Prostate gland (tissue), 2 donors: Measurements from ENCODE around the gene XPO4. TPM values are rescaled to one million over a fixed set of nuclear protein-coding genes. Genes with fewer than 3 reads are reported as not detected.
A peak's percentile ranks its signal among the peaks of the same experiment; 100 is the strongest.

Experiments
- DNase-seq: peaks from one replicate; pipeline ENCODE4 v3.0.0-alpha.2; 2019; ENCODE audit warnings: low spot score
- H3K27ac ChIP-seq, 2 donors: fragments of 200-600 bp; sonication (generic); 2 replicates each; pipeline ENCODE4 v1.5.1; 2017 to 2019
- H3K27me3 ChIP-seq: fragments of 200-600 bp; sonication (generic); replicated peaks from 2 replicates; pipeline ENCODE4 v1.5.1; 2019; ENCODE audit not compliant: insufficient read depth
- H3K36me3 ChIP-seq, 2 donors: fragments of 200-600 bp; sonication (generic); 1 replicate in 1 of 2; 2 replicates in 1 of 2; pipeline versions ENCODE4 v1.5.1 to v1.8.1; 2017 to 2019
- H3K4me1 ChIP-seq: fragments of 200-600 bp; sonication (generic); replicated peaks from 2 replicates; pipeline ENCODE4 v1.5.1; 2019
- H3K4me3 ChIP-seq, 2 donors: fragments of 200-600 bp; sonication (generic); 2 replicates each; pipeline ENCODE4 v1.5.1; 2017 to 2019
- H3K9me3 ChIP-seq: fragments of 200-600 bp; sonication (generic); 2 replicates; pipeline ENCODE4 v1.5.1; 2017
- POLR2A ChIP-seq: fragments of 450-650 bp; IDR thresholded peaks from one replicate; pipeline ENCODE4 v1.6.1; 2016; ENCODE audit warnings: antibody characterized with exemption, mild to moderate bottlenecking
- POLR2AphosphoS5 ChIP-seq: sonication (generic); formaldehyde crosslinking; IDR thresholded peaks from one replicate; pipeline ENCODE4 v1.6.1; 2017; ENCODE audit warnings: antibody characterized with exemption
- WGBS: methylation state at CpG from one replicate; pipeline ENCODE4 v1.1.5; 2018; 5-methylcytosine and 5-hydroxymethylcytosine counted together
- intact Hi-C: fragments of 100-400 bp; cut with DNase I; formaldehyde crosslinking; loops from one replicate; pipeline ENCODE4 v1.14.2; 2022
- total RNA-seq, 2 donors: library from RNA; depleted of rRNA; stranded (reverse); fragments of >200 nt; gene quantifications; one replicate each; pipeline ENCODE4 v1.1.0, GENCODE V29; 2016
- TF ChIP-seq, protein P1 (sequence below), 4 experiments: fragments of 200-600 bp in 2 of 4; fragments of 450-650 bp in 2 of 4; sonication (generic) in 2 of 4; IDR thresholded peaks; 1 replicate in 3 of 4; 2 replicates in 1 of 4; pipeline ENCODE4 v1.5.1; 2016 to 2019; ENCODE audit warnings: antibody characterized with exemption in 4 of 4, mild to moderate bottlenecking in 2 of 4, moderate library complexity in 2 of 4

XPO4 gene
- total RNA-seq, 2 donors from 2014 or later = 13.3 to 21.0 TPM

DNA sequence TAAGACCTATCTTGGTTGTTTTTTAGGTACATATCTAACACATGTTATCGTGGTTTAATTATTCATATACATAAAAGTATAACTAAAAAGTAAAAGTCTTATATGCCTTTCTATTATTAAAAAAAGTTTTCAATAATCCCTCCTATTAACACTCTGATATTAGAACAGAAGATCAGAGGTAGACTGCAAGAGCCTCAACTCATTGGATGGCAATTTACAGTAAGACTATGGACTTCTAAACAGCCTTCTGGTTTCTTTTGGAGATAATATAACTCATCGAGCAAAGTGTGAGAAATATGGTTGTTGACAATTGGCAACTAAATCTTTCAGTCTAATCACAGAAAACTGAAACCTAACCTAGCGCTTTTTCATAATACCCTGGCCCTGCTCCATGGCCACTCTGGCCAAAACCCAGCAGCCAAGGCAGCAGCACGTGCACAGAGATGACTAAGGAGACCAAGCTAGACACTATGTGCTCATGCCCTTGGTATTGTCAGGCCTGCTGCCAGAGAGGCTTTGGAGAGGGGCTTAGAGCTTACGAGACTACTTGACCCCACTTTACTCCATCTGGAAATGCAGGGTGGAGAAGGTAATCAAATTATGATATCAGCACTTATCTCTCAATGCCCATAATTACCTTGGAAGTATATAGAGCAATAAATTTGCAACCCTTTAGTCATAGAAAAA, 88.2 kb downstream of the XPO4 start:
- DNase-seq = peak; percentile 30
- Histone ChIP-seq H3K27me3 (no peaks in the 10 kb centered on the region), H3K36me3 (no peaks in the 10 kb centered on the region), H3K4me3 (no peak overlapping the region), H3K9me3 (no peaks in the 10 kb centered on the region), H3K4me1 (no peaks in the 10 kb centered on the region), H3K27ac (no peak overlapping the region)
- TF ChIP-seq, protein P1, sequence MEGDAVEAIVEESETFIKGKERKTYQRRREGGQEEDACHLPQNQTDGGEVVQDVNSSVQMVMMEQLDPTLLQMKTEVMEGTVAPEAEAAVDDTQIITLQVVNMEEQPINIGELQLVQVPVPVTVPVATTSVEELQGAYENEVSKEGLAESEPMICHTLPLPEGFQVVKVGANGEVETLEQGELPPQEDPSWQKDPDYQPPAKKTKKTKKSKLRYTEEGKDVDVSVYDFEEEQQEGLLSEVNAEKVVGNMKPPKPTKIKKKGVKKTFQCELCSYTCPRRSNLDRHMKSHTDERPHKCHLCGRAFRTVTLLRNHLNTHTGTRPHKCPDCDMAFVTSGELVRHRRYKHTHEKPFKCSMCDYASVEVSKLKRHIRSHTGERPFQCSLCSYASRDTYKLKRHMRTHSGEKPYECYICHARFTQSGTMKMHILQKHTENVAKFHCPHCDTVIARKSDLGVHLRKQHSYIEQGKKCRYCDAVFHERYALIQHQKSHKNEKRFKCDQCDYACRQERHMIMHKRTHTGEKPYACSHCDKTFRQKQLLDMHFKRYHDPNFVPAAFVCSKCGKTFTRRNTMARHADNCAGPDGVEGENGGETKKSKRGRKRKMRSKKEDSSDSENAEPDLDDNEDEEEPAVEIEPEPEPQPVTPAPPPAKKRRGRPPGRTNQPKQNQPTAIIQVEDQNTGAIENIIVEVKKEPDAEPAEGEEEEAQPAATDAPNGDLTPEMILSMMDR (IDR thresholded peaks at IDR 0.05) = no peak
- no peak for TF ChIP-seq POLR2A
- peak; percentile 68 for TF ChIP-seq POLR2AphosphoS5
- WGBS = 31% methylated on average over 5 of the region's 5 CpGs
- intact Hi-C loops = loop anchor here (5.0 to 10.0 kb wide), 2 partner anchors 42 to 230 kb away; partner anchors contain the start of gene EEF1AKMT1

GRCh38 chr13:20812890-20813289, 89.7 kb downstream of the XPO4 start:
- H3K4me1 ChIP-seq = no peaks in the 10 kb centered on the region
- DNase-seq = no peak
- no peaks in the 10 kb centered on the region for H3K9me3 ChIP-seq
- no peaks in the 10 kb centered on the region for H3K27me3 ChIP-seq
- no peaks in the 10 kb centered on the region for H3K36me3 ChIP-seq
- WGBS = 93% methylated on average over 7 of the region's 7 CpGs
- intact Hi-C loops = loop anchor here (5.0 to 10.0 kb wide), 2 partner anchors 41 to 232 kb away; partner anchors contain the start of gene EEF1AKMT1
- TF ChIP-seq POLR2A (no peak), POLR2AphosphoS5 (no peak)
- TF ChIP-seq, protein P1 (IDR thresholded peaks at IDR 0.05) = no peak
- no peak overlapping the region for H3K4me3 ChIP-seq
- H3K27ac ChIP-seq = no peak overlapping the region

GRCh38 chr13:20810808-20811207, 91.7 kb downstream of the XPO4 start:
- H3K4me1 ChIP-seq = no peaks in the 10 kb centered on the region
- DNase-seq = no peak
- no peak overlapping the region for H3K4me3 ChIP-seq
- H3K9me3 ChIP-seq = no peaks in the 10 kb centered on the region
- no peak overlapping the region for H3K27ac ChIP-seq
- WGBS = 84% methylated on average over 2 of the region's 2 CpGs
- TF ChIP-seq, protein P1 (IDR thresholded peaks at IDR 0.05) = no peak
- TF ChIP-seq POLR2AphosphoS5 (no peak), POLR2A (no peak)
- no peaks in the 10 kb centered on the region for H3K27me3 ChIP-seq
- intact Hi-C loops = loop anchor here (5.0 to 10.0 kb wide), 2 partner anchors 39 to 234 kb away; partner anchors contain the start of gene EEF1AKMT1
- H3K36me3 ChIP-seq = no peaks in the 10 kb centered on the region

DNA sequence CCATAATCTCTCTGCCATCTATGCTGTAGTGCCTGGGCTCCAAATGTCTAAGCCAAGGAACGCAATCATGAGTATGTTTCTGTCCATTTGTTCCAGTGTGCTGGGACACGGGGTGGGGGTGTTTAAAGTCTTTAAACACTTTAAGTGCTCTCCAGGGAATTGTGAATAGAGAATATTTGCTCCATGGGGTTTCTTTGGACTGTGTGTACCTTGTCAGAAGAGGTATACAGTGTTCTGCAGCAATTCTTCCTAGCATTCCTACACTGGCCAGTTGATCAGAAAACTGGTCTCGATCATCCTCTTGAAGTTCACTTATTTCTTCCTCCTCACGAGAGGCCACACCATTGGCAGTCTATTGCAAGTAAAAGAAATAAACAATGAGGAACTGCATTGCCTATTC, 93.7 kb downstream of the XPO4 start:
- H3K4me1 ChIP-seq = no peaks in the 10 kb centered on the region
- H3K9me3 ChIP-seq = no peaks in the 10 kb centered on the region
- H3K4me3 ChIP-seq = no peak overlapping the region
- no peak for DNase-seq
- intact Hi-C loops = no loop called here
- WGBS = 88% methylated on average over 4 of the region's 4 CpGs
- TF ChIP-seq POLR2AphosphoS5 = no peak
- no peak for TF ChIP-seq POLR2A
- TF ChIP-seq, protein P1 (IDR thresholded peaks at IDR 0.05) = no peak
- no peaks in the 10 kb centered on the region for H3K36me3 ChIP-seq
- H3K27me3 ChIP-seq = no peaks in the 10 kb centered on the region
- H3K27ac ChIP-seq = no peak overlapping the region
